ENCODE data around the gene LPCAT4.
A peak's percentile ranks its signal among the peaks of the same experiment; 100 is the strongest.

The LPCAT4 gene

DNA sequence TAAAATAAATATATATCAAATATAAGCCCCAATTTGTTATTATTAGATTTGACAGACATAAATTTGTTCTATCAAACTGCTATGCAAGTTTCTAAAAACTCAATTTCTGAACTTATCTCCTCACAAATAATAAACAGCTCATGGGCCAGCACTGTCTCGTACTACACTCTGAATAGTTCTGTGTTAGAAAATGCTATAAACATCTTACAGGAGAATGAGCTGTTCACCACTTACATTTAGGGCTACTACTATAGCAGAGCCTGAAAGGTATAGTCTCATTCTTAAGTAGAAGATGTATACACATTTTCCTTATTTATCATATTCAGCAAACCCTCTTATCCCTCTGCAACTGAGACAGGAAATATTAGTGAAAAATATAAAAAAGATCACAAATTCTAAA lies 42.1 kb downstream of the LPCAT4 start:
- TF ChIP-seq FOXM1 (IDR thresholded peaks at IDR 0.05; ENCODE audit: borderline replicate concordance, low read depth) (no peak), TCF12 (IDR thresholded peaks at IDR 0.05; ENCODE audit: low read depth) (no peak), TEAD4 (IDR thresholded peaks at IDR 0.05) (no peak), EGR1 (IDR thresholded peaks at IDR 0.05) (no peak), YY1 (IDR thresholded peaks at IDR 0.05; ENCODE audit: low read depth) (no peak), CREB1 (IDR thresholded peaks at IDR 0.05; ENCODE audit: low read depth) (no peak), ZBTB7A (IDR thresholded peaks at IDR 0.05; ENCODE audit: low read depth) (no peak), EP300 (IDR thresholded peaks at IDR 0.05; ENCODE audit: borderline replicate concordance) (no peak), RAD21 (IDR thresholded peaks at IDR 0.05; ENCODE audit: low read depth) (no peak), CEBPB (IDR thresholded peaks at IDR 0.05) (no peak), NFIC (IDR thresholded peaks at IDR 0.05) (no peak), TAF1 (IDR thresholded peaks at IDR 0.05; ENCODE audit: low read depth) (no peak)
- TF ChIP-seq, protein P1, sequence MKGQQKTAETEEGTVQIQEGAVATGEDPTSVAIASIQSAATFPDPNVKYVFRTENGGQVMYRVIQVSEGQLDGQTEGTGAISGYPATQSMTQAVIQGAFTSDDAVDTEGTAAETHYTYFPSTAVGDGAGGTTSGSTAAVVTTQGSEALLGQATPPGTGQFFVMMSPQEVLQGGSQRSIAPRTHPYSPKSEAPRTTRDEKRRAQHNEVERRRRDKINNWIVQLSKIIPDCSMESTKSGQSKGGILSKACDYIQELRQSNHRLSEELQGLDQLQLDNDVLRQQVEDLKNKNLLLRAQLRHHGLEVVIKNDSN (IDR thresholded peaks at IDR 0.05): no peak
- TF ChIP-seq, protein P2, sequence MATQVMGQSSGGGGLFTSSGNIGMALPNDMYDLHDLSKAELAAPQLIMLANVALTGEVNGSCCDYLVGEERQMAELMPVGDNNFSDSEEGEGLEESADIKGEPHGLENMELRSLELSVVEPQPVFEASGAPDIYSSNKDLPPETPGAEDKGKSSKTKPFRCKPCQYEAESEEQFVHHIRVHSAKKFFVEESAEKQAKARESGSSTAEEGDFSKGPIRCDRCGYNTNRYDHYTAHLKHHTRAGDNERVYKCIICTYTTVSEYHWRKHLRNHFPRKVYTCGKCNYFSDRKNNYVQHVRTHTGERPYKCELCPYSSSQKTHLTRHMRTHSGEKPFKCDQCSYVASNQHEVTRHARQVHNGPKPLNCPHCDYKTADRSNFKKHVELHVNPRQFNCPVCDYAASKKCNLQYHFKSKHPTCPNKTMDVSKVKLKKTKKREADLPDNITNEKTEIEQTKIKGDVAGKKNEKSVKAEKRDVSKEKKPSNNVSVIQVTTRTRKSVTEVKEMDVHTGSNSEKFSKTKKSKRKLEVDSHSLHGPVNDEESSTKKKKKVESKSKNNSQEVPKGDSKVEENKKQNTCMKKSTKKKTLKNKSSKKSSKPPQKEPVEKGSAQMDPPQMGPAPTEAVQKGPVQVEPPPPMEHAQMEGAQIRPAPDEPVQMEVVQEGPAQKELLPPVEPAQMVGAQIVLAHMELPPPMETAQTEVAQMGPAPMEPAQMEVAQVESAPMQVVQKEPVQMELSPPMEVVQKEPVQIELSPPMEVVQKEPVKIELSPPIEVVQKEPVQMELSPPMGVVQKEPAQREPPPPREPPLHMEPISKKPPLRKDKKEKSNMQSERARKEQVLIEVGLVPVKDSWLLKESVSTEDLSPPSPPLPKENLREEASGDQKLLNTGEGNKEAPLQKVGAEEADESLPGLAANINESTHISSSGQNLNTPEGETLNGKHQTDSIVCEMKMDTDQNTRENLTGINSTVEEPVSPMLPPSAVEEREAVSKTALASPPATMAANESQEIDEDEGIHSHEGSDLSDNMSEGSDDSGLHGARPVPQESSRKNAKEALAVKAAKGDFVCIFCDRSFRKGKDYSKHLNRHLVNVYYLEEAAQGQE (IDR thresholded peaks at IDR 0.05; ENCODE audit: low read depth): no peak
- TF ChIP-seq, protein P3, sequence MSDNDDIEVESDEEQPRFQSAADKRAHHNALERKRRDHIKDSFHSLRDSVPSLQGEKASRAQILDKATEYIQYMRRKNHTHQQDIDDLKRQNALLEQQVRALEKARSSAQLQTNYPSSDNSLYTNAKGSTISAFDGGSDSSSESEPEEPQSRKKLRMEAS (IDR thresholded peaks at IDR 0.05): no peak

DNA sequence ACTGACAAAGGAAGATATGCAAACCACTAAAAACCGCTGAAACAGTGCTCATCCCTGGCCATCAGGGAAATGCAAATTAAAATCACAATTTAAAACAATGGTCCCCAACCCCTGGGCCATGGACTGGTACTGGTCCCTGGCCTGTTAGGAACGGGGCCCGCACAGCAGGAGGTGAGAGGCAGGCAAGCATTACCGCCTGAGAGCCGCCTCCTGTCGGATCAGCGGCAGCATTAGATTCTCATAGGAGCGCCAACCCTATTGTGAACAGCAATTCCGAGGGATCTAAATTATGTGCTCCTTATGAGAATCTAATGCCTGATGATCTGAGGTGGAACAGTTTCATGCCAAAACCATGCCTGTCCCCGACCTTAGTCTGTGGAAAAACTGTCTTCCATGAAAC lies 43.8 kb downstream of the LPCAT4 start:
- TF ChIP-seq TEAD4 (IDR thresholded peaks at IDR 0.05): no peak
- TF ChIP-seq TAF1 (IDR thresholded peaks at IDR 0.05; ENCODE audit: low read depth): no peak
- no peak for TF ChIP-seq NFIC (IDR thresholded peaks at IDR 0.05)
- TF ChIP-seq, protein P3 (IDR thresholded peaks at IDR 0.05): no peak
- TF ChIP-seq YY1 (IDR thresholded peaks at IDR 0.05; ENCODE audit: low read depth): no peak
- TF ChIP-seq EP300 (IDR thresholded peaks at IDR 0.05; ENCODE audit: borderline replicate concordance): no peak
- TF ChIP-seq RAD21 (IDR thresholded peaks at IDR 0.05; ENCODE audit: low read depth): no peak
- no peak for TF ChIP-seq TCF12 (IDR thresholded peaks at IDR 0.05; ENCODE audit: low read depth)
- TF ChIP-seq, protein P1 (IDR thresholded peaks at IDR 0.05): no peak

DNA sequence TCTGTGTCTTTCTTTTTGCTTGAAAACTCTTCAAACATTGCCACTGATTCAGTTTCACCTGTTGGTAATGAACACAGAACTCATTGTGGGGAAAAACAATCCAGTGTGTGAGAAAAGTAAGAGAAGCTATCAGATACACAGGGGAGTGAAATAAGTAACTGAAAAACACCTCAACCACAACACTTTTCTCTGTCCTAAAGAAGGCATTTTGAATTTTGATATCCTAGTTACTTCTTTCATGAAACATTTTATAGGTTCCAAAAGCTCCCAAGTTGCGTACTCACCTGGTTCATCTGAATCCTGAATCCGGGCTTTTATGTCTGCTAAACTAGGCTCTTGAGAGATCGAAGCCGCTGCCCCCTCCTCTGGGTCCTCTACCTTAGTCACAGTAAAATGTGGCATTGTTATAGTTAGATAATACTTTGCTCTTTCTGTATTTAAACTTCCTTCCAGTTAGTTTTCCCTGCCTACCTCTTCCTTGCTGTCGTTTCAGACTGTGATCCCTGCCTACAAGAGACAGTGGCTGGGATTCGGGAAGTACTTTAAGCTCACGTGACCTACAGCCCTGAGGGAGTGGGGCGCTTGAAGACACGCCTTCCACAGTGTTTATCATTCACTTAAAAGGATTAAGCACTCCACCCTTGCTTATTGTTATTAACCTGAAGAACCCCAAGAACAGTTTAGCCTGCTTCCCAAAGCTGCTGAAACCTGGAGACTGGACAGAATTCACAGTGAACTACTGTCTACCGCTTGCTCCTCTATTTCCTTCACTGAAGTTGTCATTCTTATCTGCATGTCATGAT lies 48.5 kb downstream of the LPCAT4 start:
- TF ChIP-seq, protein P1 (IDR thresholded peaks at IDR 0.05): peak; percentile 89
- TF ChIP-seq CEBPB (IDR thresholded peaks at IDR 0.05): no peak

DNA sequence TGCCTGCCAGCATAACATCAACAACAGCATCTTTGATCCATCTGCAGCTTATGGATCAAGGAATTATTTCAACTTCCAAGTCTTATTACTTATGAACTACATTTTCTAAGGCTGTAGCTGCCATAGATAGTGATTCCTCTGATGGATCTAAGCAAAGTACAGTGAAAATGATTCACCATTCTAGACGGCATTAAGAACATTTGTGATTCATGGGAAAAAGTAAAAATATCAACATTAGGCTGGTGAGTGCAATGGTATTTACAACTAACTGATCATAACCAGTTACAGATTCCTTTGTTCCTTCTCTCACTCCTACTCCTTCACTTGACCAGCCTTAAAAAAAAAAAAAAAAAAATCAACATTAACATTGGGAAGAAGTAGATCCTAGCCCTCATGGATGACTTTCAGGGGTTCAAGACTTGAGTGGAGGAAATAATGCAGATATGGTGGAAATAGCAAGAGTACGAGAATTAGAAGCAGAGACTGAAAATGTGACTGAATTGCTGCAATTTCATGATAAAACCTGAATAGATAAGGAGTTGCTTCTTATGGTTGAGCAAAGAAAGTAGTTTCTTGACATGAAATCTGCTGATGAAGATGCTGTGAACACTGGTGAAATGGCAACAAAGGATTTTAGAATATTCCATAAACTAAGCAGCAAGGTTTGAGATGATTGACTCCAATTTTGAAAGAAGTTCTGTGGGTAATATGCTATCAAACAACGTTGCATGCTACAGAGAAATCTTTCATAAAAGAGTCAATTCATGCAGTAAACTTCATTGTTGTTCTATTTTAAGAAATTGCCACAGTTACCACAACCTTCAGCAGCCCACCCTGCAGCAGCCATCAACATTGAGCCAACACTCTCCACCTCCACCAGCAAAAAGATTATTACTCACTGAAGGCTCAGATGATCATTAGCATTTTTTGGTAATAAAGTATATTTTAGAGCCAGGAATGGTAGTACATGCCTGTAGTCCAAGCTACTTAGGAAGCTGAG lies 52.2 kb downstream of the LPCAT4 start:
- TF ChIP-seq TEAD4 (IDR thresholded peaks at IDR 0.05) (no peak), NFIC (IDR thresholded peaks at IDR 0.05) (no peak)

DNA sequence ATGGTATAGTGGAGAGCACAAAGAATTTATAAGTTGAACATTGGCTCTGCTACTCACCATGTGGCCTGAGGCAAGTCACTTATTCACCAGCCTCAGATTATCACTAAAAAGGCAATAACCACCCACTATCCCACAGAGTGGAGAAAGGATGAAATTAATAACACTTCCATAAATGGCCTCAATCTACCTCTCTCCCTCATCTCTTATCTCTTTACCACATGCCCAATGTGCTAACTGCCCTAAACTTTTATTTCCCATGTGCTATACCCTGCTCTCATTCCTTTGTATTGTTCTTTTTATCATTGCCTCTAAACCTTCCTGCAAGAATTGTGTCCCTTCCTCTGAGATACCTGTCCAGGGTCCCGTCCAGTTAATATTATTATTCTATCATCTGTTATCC lies 55.4 kb downstream of the LPCAT4 start:
- TF ChIP-seq TEAD4 (IDR thresholded peaks at IDR 0.05) (no peak), EP300 (IDR thresholded peaks at IDR 0.05; ENCODE audit: borderline replicate concordance) (no peak), ZBTB7A (IDR thresholded peaks at IDR 0.05; ENCODE audit: low read depth) (no peak), CEBPB (IDR thresholded peaks at IDR 0.05) (no peak)
- TF ChIP-seq, protein P2 (IDR thresholded peaks at IDR 0.05; ENCODE audit: low read depth): no peak
- TF ChIP-seq, protein P1 (IDR thresholded peaks at IDR 0.05): no peak
